Rectal smooth muscle tissue (tissue), 1 donor: ENCODE measurements around the gene HS6ST3.

Experiments
- H3K27ac ChIP-seq: one replicate; pipeline ENCODE4 v1.7.0; 2013; ENCODE audit warnings: low read depth, low read length, inconsistent platforms
- H3K27me3 ChIP-seq: one replicate; pipeline ENCODE4 v1.7.0; 2013; ENCODE audit warnings: low read length; ENCODE audit not compliant: control insufficient read depth, insufficient read depth
- H3K36me3 ChIP-seq: one replicate; pipeline ENCODE4 v1.7.0; 2013; ENCODE audit warnings: low read length; ENCODE audit not compliant: control insufficient read depth, insufficient read depth
- H3K4me1 ChIP-seq: one replicate; pipeline ENCODE4 v1.7.0; 2013; ENCODE audit warnings: low read length; ENCODE audit not compliant: control insufficient read depth, insufficient read depth
- H3K4me3 ChIP-seq: one replicate; pipeline ENCODE4 v1.7.0; 2013; ENCODE audit warnings: low read length
- H3K9ac ChIP-seq: one replicate; pipeline ENCODE4 v1.7.0; 2013; ENCODE audit warnings: low read length

Gene HS6ST3

GRCh38 chr13:96542986-96543385, 453.1 kb downstream of the HS6ST3 start:
- Histone ChIP-seq H3K36me3 (no peaks in the 10 kb centered on the region), H3K4me1 (no peaks in the 10 kb centered on the region), H3K4me3 (no peak overlapping the region), H3K27me3 (no peaks in the 10 kb centered on the region), H3K27ac (no peak overlapping the region), H3K9ac (no peak overlapping the region)

- no peaks in the 10 kb centered on the region for H3K27me3 ChIP-seq
- H3K4me1 ChIP-seq: no peaks in the 10 kb centered on the region
These were observed 455.1 kb downstream of the HS6ST3 start for GRCh38 chr13:96544957-96545356.

GRCh38 chr13:96546463-96546862, 456.6 kb downstream of the HS6ST3 start:
- Histone ChIP-seq H3K27me3 (no peaks in the 10 kb centered on the region), H3K27ac (no peak overlapping the region), H3K36me3 (no peaks in the 10 kb centered on the region), H3K4me3 (no peak overlapping the region), H3K9ac (no peak overlapping the region), H3K4me1 (no peaks in the 10 kb centered on the region)

More at GRCh38 chr13:96544957-96545356, 455.1 kb downstream of the HS6ST3 start:
- Histone ChIP-seq H3K9ac (no peak overlapping the region), H3K4me3 (no peak overlapping the region), H3K36me3 (no peaks in the 10 kb centered on the region), H3K27ac (no peak overlapping the region)

- Histone ChIP-seq H3K9ac (no peak overlapping the region), H3K27me3 (no peaks in the 10 kb centered on the region), H3K27ac (no peak overlapping the region), H3K36me3 (no peaks in the 10 kb centered on the region), H3K4me1 (no peaks in the 10 kb centered on the region), H3K4me3 (no peak overlapping the region)
These were observed 461.6 kb downstream of the HS6ST3 start for GRCh38 chr13:96551546-96551945.

GRCh38 chr13:96552559-96552958, 462.7 kb downstream of the HS6ST3 start:
- no peaks in the 10 kb centered on the region for H3K36me3 ChIP-seq
- no peaks in the 10 kb centered on the region for H3K27me3 ChIP-seq
- H3K27ac ChIP-seq: no peak overlapping the region
- H3K9ac ChIP-seq: no peak overlapping the region
- H3K4me3 ChIP-seq: no peak overlapping the region
- no peaks in the 10 kb centered on the region for H3K4me1 ChIP-seq

GRCh38 chr13:96553796-96554195, 463.9 kb downstream of the HS6ST3 start:
- Histone ChIP-seq H3K36me3 (no peaks in the 10 kb centered on the region), H3K9ac (no peak overlapping the region), H3K27ac (no peak overlapping the region), H3K4me1 (no peaks in the 10 kb centered on the region), H3K4me3 (no peak overlapping the region), H3K27me3 (no peaks in the 10 kb centered on the region)

GRCh38 chr13:96573563-96573962, 483.7 kb downstream of the HS6ST3 start:
- Histone ChIP-seq H3K9ac (no peak overlapping the region), H3K27ac (no peak overlapping the region), H3K27me3 (no peaks in the 10 kb centered on the region), H3K4me3 (no peak overlapping the region), H3K4me1 (no peaks in the 10 kb centered on the region), H3K36me3 (no peaks in the 10 kb centered on the region)

GRCh38 chr13:96575423-96576320, 485.8 kb downstream of the HS6ST3 start:
- no peaks in the 10 kb centered on the region for H3K4me1 ChIP-seq
- H3K4me3 ChIP-seq: no peak overlapping the region
- H3K36me3 ChIP-seq: no peaks in the 10 kb centered on the region
- H3K27ac ChIP-seq: no peak overlapping the region
- H3K27me3 ChIP-seq: no peaks in the 10 kb centered on the region
- H3K9ac ChIP-seq: no peak overlapping the region

GRCh38 chr13:96581741-96582140, 491.8 kb downstream of the HS6ST3 start:
- Histone ChIP-seq H3K9ac (no peak overlapping the region), H3K36me3 (no peaks in the 10 kb centered on the region), H3K4me3 (no peak overlapping the region), H3K27me3 (no peaks in the 10 kb centered on the region), H3K4me1 (no peaks in the 10 kb centered on the region), H3K27ac (no peak overlapping the region)

- no peak overlapping the region for H3K4me3 ChIP-seq
- H3K27me3 ChIP-seq: no peaks in the 10 kb centered on the region
- no peak overlapping the region for H3K27ac ChIP-seq
- H3K9ac ChIP-seq: no peak overlapping the region
- no peaks in the 10 kb centered on the region for H3K4me1 ChIP-seq
- no peaks in the 10 kb centered on the region for H3K36me3 ChIP-seq
These were observed 525.3 kb downstream of the HS6ST3 start for GRCh38 chr13:96615252-96615651.

GRCh38 chr13:96617528-96617927, 527.6 kb downstream of the HS6ST3 start:
- Histone ChIP-seq H3K9ac (no peak overlapping the region), H3K27me3 (no peaks in the 10 kb centered on the region), H3K4me3 (no peak overlapping the region), H3K27ac (no peak overlapping the region), H3K4me1 (no peaks in the 10 kb centered on the region), H3K36me3 (no peaks in the 10 kb centered on the region)

GRCh38 chr13:96621634-96622183, 531.8 kb downstream of the HS6ST3 start:
- Histone ChIP-seq H3K36me3 (no peaks in the 10 kb centered on the region), H3K4me3 (no peak overlapping the region), H3K27me3 (no peaks in the 10 kb centered on the region), H3K9ac (no peak overlapping the region), H3K4me1 (no peaks in the 10 kb centered on the region), H3K27ac (no peak overlapping the region)

GRCh38 chr13:96629331-96629730, 539.4 kb downstream of the HS6ST3 start:
- no peak overlapping the region for H3K9ac ChIP-seq
- no peaks in the 10 kb centered on the region for H3K4me1 ChIP-seq
- no peaks in the 10 kb centered on the region for H3K36me3 ChIP-seq
- H3K27ac ChIP-seq: no peak overlapping the region
- H3K27me3 ChIP-seq: no peaks in the 10 kb centered on the region
- no peak overlapping the region for H3K4me3 ChIP-seq
